ENCODE measurements around the gene UBA6. TPM values are rescaled to one million over a fixed set of nuclear protein-coding genes. Genes with fewer than 3 reads are reported as not detected.

UBA6 gene
- total RNA-seq (2014; rRNA removed; shearing (Covaris generic)) (61.9 and 250 TPM in 2 replicates), polyA plus RNA-seq (2016; fragmentation: Nextera tagmentation; extraction: Ambion mirVana) (32.6 and 38.8 TPM in 2 replicates)

GRCh38 chr4:67700738-67701516 lies at the start of gene UBA6:
Gene UBA6 (minus strand): TSS chr4:67701155. CDS start chr4:67701119, 36 bp downstream.
- no peak for TF ChIP-seq EZH2 (IDR thresholded peaks at IDR 0.05; ENCODE audit: insufficient read depth, poor library complexity, severe bottlenecking)
- TF ChIP-seq EZH2phosphoT487 (IDR thresholded peaks at IDR 0.05; ENCODE audit: insufficient read depth, low read depth): no peak
- Histone ChIP-seq H3K9me3 (ENCODE audit: low read depth) (no peaks in the 10 kb centered on the region), H3K9ac (peak within 1 kb of the TSS; percentile 92), H3K36me3 (ENCODE audit: low read depth) (no peaks in the 10 kb centered on the region), H3K4me1 (ENCODE audit: insufficient read depth) (peaks cover 28% of the 10 kb centered on the region), H3K4me2 (ENCODE audit: unreplicated experiment) (peak within 1 kb of the TSS; percentile 93), H4K20me1 (ENCODE audit: insufficient read depth) (no peaks in the 10 kb centered on the region), H3K4me3 (peak within 1 kb of the TSS; percentile 95), H3K79me2 (ENCODE audit: insufficient read depth) (peaks cover 97% of the 10 kb centered on the region), H3F3A (ENCODE audit: insufficient read depth) (no peaks in the 10 kb centered on the region; the same call in 1 of the 2 replicates), H2AFZ (peak within 1 kb of the TSS; percentile 91), H3K9me2 (ENCODE audit: insufficient read depth) (no peaks in the 10 kb centered on the region), H3K27ac (peak within 1 kb of the TSS; percentile 82), H3K27me3 (replicated peaks; ENCODE audit: insufficient read depth) (no peaks in the 10 kb centered on the region)
- peak; percentile 99 for DNase-seq
- in situ Hi-C loops (cut with MboI): no loop called here
- 1 to 2% methylated on average over 33 to 45 of the region's 57 CpGs for WGBS, 2 experiments (ENCODE audit: low coverage in 1 of 2, low lambda C conversion rate in 2 of 2, missing lambda C conversion rate in 2 of 2)

DNA sequence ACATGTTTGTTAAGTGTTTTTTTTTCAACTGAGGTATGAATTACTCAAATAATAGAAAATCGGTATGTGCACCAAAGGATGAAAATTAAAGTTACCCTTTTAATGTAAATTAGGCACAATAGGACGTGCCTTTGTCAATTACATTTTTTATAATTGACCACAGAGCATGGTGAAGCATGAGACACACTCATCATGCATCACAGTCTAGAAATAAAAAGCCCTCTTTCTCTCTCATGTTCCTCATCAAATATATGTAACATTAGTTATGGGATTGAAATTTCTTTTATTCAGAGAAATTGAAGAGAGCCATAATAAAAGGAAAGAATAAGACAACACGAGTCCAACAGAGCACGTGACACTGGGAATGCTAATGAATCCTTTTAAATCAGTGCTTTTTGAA lies 49.7 kb upstream of the UBA6 start:
- 57 to 61% methylated on average over 4 of the region's 4 CpGs for WGBS, 2 experiments (ENCODE audit: low coverage in 1 of 2, low lambda C conversion rate in 2 of 2, missing lambda C conversion rate in 2 of 2)
- TF ChIP-seq EZH2phosphoT487 (IDR thresholded peaks at IDR 0.05; ENCODE audit: insufficient read depth, low read depth): no peak

GRCh38 chr4:67749286-67749685 lies 48.3 kb upstream of the UBA6 start:
- no peaks in the 10 kb centered on the region for H3K79me2 ChIP-seq (ENCODE audit: insufficient read depth)
- in situ Hi-C loops (cut with MboI): no loop called here
- no peaks in the 10 kb centered on the region for H3K9me3 ChIP-seq (ENCODE audit: low read depth)
- no peaks in the 10 kb centered on the region for H4K20me1 ChIP-seq (ENCODE audit: insufficient read depth)
- peaks cover 20% of the 10 kb centered on the region; the same call in 1 of the 2 replicates for H3F3A ChIP-seq (ENCODE audit: insufficient read depth)
- H3K4me1 ChIP-seq (ENCODE audit: insufficient read depth): peaks cover 29% of the 10 kb centered on the region
- TF ChIP-seq EZH2phosphoT487 (IDR thresholded peaks at IDR 0.05; ENCODE audit: insufficient read depth, low read depth) (no peak), EZH2 (IDR thresholded peaks at IDR 0.05; ENCODE audit: insufficient read depth, poor library complexity, severe bottlenecking) (no peak)
- no peaks in the 10 kb centered on the region for H3K9me2 ChIP-seq (ENCODE audit: insufficient read depth)
- H3K4me3 ChIP-seq: no peak overlapping the region
- H3K9ac ChIP-seq: no peak overlapping the region
- WGBS, 2 experiments (ENCODE audit: low coverage in 1 of 2, low lambda C conversion rate in 2 of 2, missing lambda C conversion rate in 2 of 2): 68 to 73% methylated on average over 3 of the region's 3 CpGs
- no peak for DNase-seq
- no peak overlapping the region for H3K4me2 ChIP-seq (ENCODE audit: unreplicated experiment)
- H3K27me3 ChIP-seq (replicated peaks; ENCODE audit: insufficient read depth): no peaks in the 10 kb centered on the region
- no peak overlapping the region for H2AFZ ChIP-seq
- no peaks in the 10 kb centered on the region for H3K36me3 ChIP-seq (ENCODE audit: low read depth)
- no peak overlapping the region for H3K27ac ChIP-seq

More for the DNA sequence above, 49.7 kb upstream of the UBA6 start:
- Histone ChIP-seq H3K36me3 (ENCODE audit: low read depth) (no peaks in the 10 kb centered on the region), H3K9ac (no peak overlapping the region), H2AFZ (no peak overlapping the region), H3K27me3 (replicated peaks; ENCODE audit: insufficient read depth) (no peaks in the 10 kb centered on the region), H3K4me1 (ENCODE audit: insufficient read depth) (peaks cover 18% of the 10 kb centered on the region), H3F3A (ENCODE audit: insufficient read depth) (peaks cover 9% of the 10 kb centered on the region; the same call in 1 of the 2 replicates), H3K9me2 (ENCODE audit: insufficient read depth) (no peaks in the 10 kb centered on the region), H3K79me2 (ENCODE audit: insufficient read depth) (no peaks in the 10 kb centered on the region), H3K4me2 (ENCODE audit: unreplicated experiment) (no peak overlapping the region), H3K9me3 (ENCODE audit: low read depth) (no peaks in the 10 kb centered on the region), H4K20me1 (ENCODE audit: insufficient read depth) (no peaks in the 10 kb centered on the region), H3K27ac (no peak overlapping the region), H3K4me3 (no peak overlapping the region)
- peak; percentile 35 for DNase-seq
- in situ Hi-C loops (cut with MboI): no loop called here

DNA sequence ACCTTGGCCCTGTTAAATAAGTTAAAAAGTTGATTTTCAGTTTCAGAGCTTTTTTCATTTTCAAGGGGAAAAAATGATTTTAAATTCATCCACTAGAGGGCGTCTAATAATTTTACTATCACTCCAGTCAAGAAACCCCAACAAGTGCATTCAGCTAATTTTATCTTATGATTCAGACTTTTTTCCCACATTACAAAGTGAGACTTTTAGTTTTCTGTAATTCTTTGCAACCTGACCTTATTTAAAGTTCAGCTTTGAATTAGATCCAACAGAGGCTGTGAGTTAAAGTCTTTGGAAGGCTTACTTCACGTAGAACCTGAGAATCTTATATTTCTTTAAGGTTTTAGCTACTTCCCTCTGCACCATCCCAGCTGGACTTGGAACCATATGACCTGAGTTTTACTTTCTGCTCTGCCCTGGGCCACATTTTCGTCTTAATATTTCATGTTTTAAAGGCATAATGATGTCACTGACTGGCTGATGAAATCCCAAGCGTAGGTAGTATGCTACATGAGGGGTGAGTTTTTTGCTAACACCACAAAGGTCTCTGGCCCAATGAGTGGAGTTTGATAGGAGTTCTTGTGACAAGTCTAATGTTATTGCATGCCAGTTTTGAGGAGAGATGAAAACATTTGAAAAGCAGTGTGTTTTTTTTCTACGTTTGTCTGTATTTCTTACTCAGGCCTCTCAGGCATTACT lies 46.0 kb upstream of the UBA6 start:
- 60 to 62% methylated on average over 5 of the region's 5 CpGs for WGBS, 2 experiments (ENCODE audit: low coverage in 1 of 2, low lambda C conversion rate in 2 of 2, missing lambda C conversion rate in 2 of 2)
- no peaks in the 10 kb centered on the region for H3K79me2 ChIP-seq (ENCODE audit: insufficient read depth)
- no peak overlapping the region for H3K9ac ChIP-seq
- no peak overlapping the region for H3K4me2 ChIP-seq (ENCODE audit: unreplicated experiment)
- no peak overlapping the region for H2AFZ ChIP-seq
- H3K27me3 ChIP-seq (replicated peaks; ENCODE audit: insufficient read depth): no peaks in the 10 kb centered on the region
- no peak overlapping the region for H3K27ac ChIP-seq
- DNase-seq: peak; percentile 67
- H3K36me3 ChIP-seq (ENCODE audit: low read depth): no peaks in the 10 kb centered on the region
- no peaks in the 10 kb centered on the region for H3K9me2 ChIP-seq (ENCODE audit: insufficient read depth)
- TF ChIP-seq EZH2phosphoT487 (IDR thresholded peaks at IDR 0.05; ENCODE audit: insufficient read depth, low read depth) (no peak), EZH2 (IDR thresholded peaks at IDR 0.05; ENCODE audit: insufficient read depth, poor library complexity, severe bottlenecking) (no peak)
- in situ Hi-C loops (cut with MboI): no loop called here
- H3K4me1 ChIP-seq (ENCODE audit: insufficient read depth): peaks cover 31% of the 10 kb centered on the region
- H3K9me3 ChIP-seq (ENCODE audit: low read depth): no peaks in the 10 kb centered on the region
- H4K20me1 ChIP-seq (ENCODE audit: insufficient read depth): no peaks in the 10 kb centered on the region
- H3F3A ChIP-seq (ENCODE audit: insufficient read depth): peaks cover 24% of the 10 kb centered on the region; the same call in 1 of the 2 replicates
- H3K4me3 ChIP-seq: no peak overlapping the region
